Transverse colon (tissue), 4 donors: ENCODE measurements around the gene CCDC6.

ENCODE experiments used
- CTCF ChIP-seq, 5 experiments: fragments of 200-600 bp in 3 of 5; fragments of 450-650 bp in 2 of 5; sonication (generic) in 3 of 5; IDR thresholded peaks; 1 replicate in 2 of 5; 2 replicates in 3 of 5; pipeline ENCODE4 v1.5.1; 2016 to 2017; ENCODE audit warnings: antibody characterized with exemption in 5 of 5, inconsistent platforms in 3 of 5, mild to moderate bottlenecking in 2 of 5, moderate library complexity in 1 of 5
- POLR2A ChIP-seq: fragments of 450-650 bp; IDR thresholded peaks from one replicate; pipeline ENCODE4 v1.6.1; 2016; ENCODE audit warnings: antibody characterized with exemption, mild to moderate bottlenecking, moderate library complexity
- POLR2AphosphoS5 ChIP-seq, 3 donors: sonication (generic); formaldehyde crosslinking; IDR thresholded peaks; one replicate each; pipeline ENCODE4 v1.6.1; 2016; ENCODE audit warnings: antibody characterized with exemption in 3 of 3

- no peak for TF ChIP-seq CTCF (IDR thresholded peaks at IDR 0.05)
- TF ChIP-seq POLR2A: no peak
- TF ChIP-seq POLR2AphosphoS5 (IDR thresholded peaks at IDR 0.05): no peak
Measured at GRCh38 chr10:59838085-59838789, 68.1 kb downstream of the CCDC6 start.
